ENCODE measurements around the gene RAB12.

Gene RAB12

GRCh38 chr18:8629602-8630001 lies 20.4 kb downstream of the RAB12 start:
- Histone ChIP-seq H3K4me2 (no peak overlapping the region), H3K79me2 (ENCODE audit: insufficient read depth, low read depth) (peaks cover 4% of the 10 kb centered on the region; the same call in 1 of the 2 replicates), H2AFZ (ENCODE audit: low read depth) (no peak overlapping the region), H3K27me3 (ENCODE audit: insufficient read depth, low read depth) (no peaks in the 10 kb centered on the region), H4K20me1 (ENCODE audit: insufficient read depth) (no peaks in the 10 kb centered on the region; the same call in 1 of the 2 replicates), H3K4me1 (ENCODE audit: low read depth, poor library complexity, severe bottlenecking) (no peaks in the 10 kb centered on the region), H3K36me3 (ENCODE audit: insufficient read depth) (no peaks in the 10 kb centered on the region), H3K9ac (no peak overlapping the region), H3K27ac (no peak overlapping the region), H3K4me3 (IDR thresholded peaks at IDR 0.05; ENCODE audit: insufficient read depth, low read depth, low read length) (no peak overlapping the region)
- no peak for TF ChIP-seq CTCF (conservative IDR thresholded peaks at IDR 0.05; ENCODE audit: low read depth, low read length)

- H3K4me3 ChIP-seq (IDR thresholded peaks at IDR 0.05; ENCODE audit: insufficient read depth, low read depth, low read length): no peak overlapping the region
Observed at GRCh38 chr18:8630546-8630945, 21.3 kb downstream of the RAB12 start.

GRCh38 chr18:8631265-8631664 lies 22.0 kb downstream of the RAB12 start:
- H3K36me3 ChIP-seq (ENCODE audit: insufficient read depth): no peaks in the 10 kb centered on the region; the same call in 1 of the 2 replicates
- no peaks in the 10 kb centered on the region for H3K27me3 ChIP-seq (ENCODE audit: insufficient read depth, low read depth)
- H3K27ac ChIP-seq: no peak overlapping the region
- no peak overlapping the region for H3K4me2 ChIP-seq
- no peaks in the 10 kb centered on the region for H3K79me2 ChIP-seq (ENCODE audit: insufficient read depth, low read depth)
- H3K9ac ChIP-seq: no peak overlapping the region
- H2AFZ ChIP-seq (ENCODE audit: low read depth): no peak overlapping the region
- no peak for TF ChIP-seq CTCF (conservative IDR thresholded peaks at IDR 0.05; ENCODE audit: low read depth, low read length)
- no peak overlapping the region for H3K4me3 ChIP-seq (IDR thresholded peaks at IDR 0.05; ENCODE audit: insufficient read depth, low read depth, low read length)
- H4K20me1 ChIP-seq (ENCODE audit: insufficient read depth): no peaks in the 10 kb centered on the region; the same call in 1 of the 2 replicates
- no peaks in the 10 kb centered on the region for H3K4me1 ChIP-seq (ENCODE audit: low read depth, poor library complexity, severe bottlenecking)

More at GRCh38 chr18:8630546-8630945, 21.3 kb downstream of the RAB12 start:
- Histone ChIP-seq H4K20me1 (ENCODE audit: insufficient read depth) (no peaks in the 10 kb centered on the region; the same call in 1 of the 2 replicates), H3K27me3 (ENCODE audit: insufficient read depth, low read depth) (no peaks in the 10 kb centered on the region), H3K79me2 (ENCODE audit: insufficient read depth, low read depth) (peaks cover 4% of the 10 kb centered on the region; the same call in 1 of the 2 replicates), H3K4me1 (ENCODE audit: low read depth, poor library complexity, severe bottlenecking) (no peaks in the 10 kb centered on the region), H3K36me3 (ENCODE audit: insufficient read depth) (no peaks in the 10 kb centered on the region; the same call in 1 of the 2 replicates), H3K27ac (no peak overlapping the region), H3K4me2 (no peak overlapping the region), H2AFZ (ENCODE audit: low read depth) (no peak overlapping the region), H3K9ac (no peak overlapping the region)
- no peak for TF ChIP-seq CTCF (conservative IDR thresholded peaks at IDR 0.05; ENCODE audit: low read depth, low read length)

- no peak overlapping the region for H3K4me3 ChIP-seq (IDR thresholded peaks at IDR 0.05; ENCODE audit: insufficient read depth, low read depth, low read length)
- no peaks in the 10 kb centered on the region for H3K4me1 ChIP-seq (ENCODE audit: low read depth, poor library complexity, severe bottlenecking)
- no peak for TF ChIP-seq CTCF (conservative IDR thresholded peaks at IDR 0.05; ENCODE audit: low read depth, low read length)
- H3K79me2 ChIP-seq (ENCODE audit: insufficient read depth, low read depth): no peaks in the 10 kb centered on the region
- no peak overlapping the region for H2AFZ ChIP-seq (ENCODE audit: low read depth)
- no peaks in the 10 kb centered on the region for H3K27me3 ChIP-seq (ENCODE audit: insufficient read depth, low read depth)
- no peaks in the 10 kb centered on the region; the same call in 1 of the 2 replicates for H3K36me3 ChIP-seq (ENCODE audit: insufficient read depth)
- H4K20me1 ChIP-seq (ENCODE audit: insufficient read depth): no peaks in the 10 kb centered on the region; the same call in 1 of the 2 replicates
- H3K27ac ChIP-seq: no peak overlapping the region
- no peak overlapping the region for H3K9ac ChIP-seq
- no peak overlapping the region for H3K4me2 ChIP-seq
Observed at GRCh38 chr18:8632386-8632785, 23.1 kb downstream of the RAB12 start.
